ENCODE data around the gene CCDC175.

CCDC175 gene

GRCh38 chr14:59576332-59577294, at the start of gene CCDC175:
Gene CCDC175 (minus strand): TSS chr14:59576812. CDS start chr14:59576775, 37 bp downstream.
- Histone ChIP-seq H3K4me3 (no peak within 1 kb of the TSS), H3K36me3 (ENCODE audit: insufficient read depth, low read length) (no peaks in the 10 kb centered on the region), H3K27ac (no peak within 1 kb of the TSS), H3K9ac (ENCODE audit: insufficient read length) (no peak within 1 kb of the TSS), H3K9me3 (ENCODE audit: low read depth, low read length) (no peaks in the 10 kb centered on the region)
- no peak for TF ChIP-seq POLR2AphosphoS5 (IDR thresholded peaks at IDR 0.05; ENCODE audit: borderline replicate concordance, low read depth, low read length)
- no peak for TF ChIP-seq EZH2 (IDR thresholded peaks at IDR 0.05)
- TF ChIP-seq FOXP2 (optimal IDR thresholded peaks at IDR 0.05; ENCODE audit: control extremely low read depth, extremely low read length, insufficient read depth), result no peak
- DNase-seq (ENCODE audit: low read depth, low spot score), result no peak

GRCh38 chr14:59622631-59623030, 46.0 kb upstream of the CCDC175 start:
- no peak overlapping the region for H3K9ac ChIP-seq (ENCODE audit: insufficient read length)
- H3K36me3 ChIP-seq (ENCODE audit: insufficient read depth, low read length), result no peaks in the 10 kb centered on the region
- H3K9me3 ChIP-seq (ENCODE audit: low read depth, low read length), result no peaks in the 10 kb centered on the region
- no peak overlapping the region for H3K4me3 ChIP-seq
- no peak for DNase-seq (ENCODE audit: low read depth, low spot score)
- TF ChIP-seq EZH2 (IDR thresholded peaks at IDR 0.05) (no peak), POLR2AphosphoS5 (IDR thresholded peaks at IDR 0.05; ENCODE audit: borderline replicate concordance, low read depth, low read length) (no peak), FOXP2 (optimal IDR thresholded peaks at IDR 0.05; ENCODE audit: control extremely low read depth, extremely low read length, insufficient read depth) (no peak)
- H3K27ac ChIP-seq, result no peak overlapping the region

- H3K9ac ChIP-seq (ENCODE audit: insufficient read length), result no peak overlapping the region
- no peak overlapping the region for H3K27ac ChIP-seq
- TF ChIP-seq POLR2AphosphoS5 (IDR thresholded peaks at IDR 0.05; ENCODE audit: borderline replicate concordance, low read depth, low read length), result no peak
- no peak for TF ChIP-seq FOXP2 (optimal IDR thresholded peaks at IDR 0.05; ENCODE audit: control extremely low read depth, extremely low read length, insufficient read depth)
- TF ChIP-seq EZH2 (IDR thresholded peaks at IDR 0.05), result no peak
Observed at GRCh38 chr14:59619061-59619460, 42.4 kb upstream of the CCDC175 start.

GRCh38 chr14:59601056-59601455, 24.4 kb upstream of the CCDC175 start:
- no peak overlapping the region for H3K4me3 ChIP-seq
- TF ChIP-seq POLR2AphosphoS5 (IDR thresholded peaks at IDR 0.05; ENCODE audit: borderline replicate concordance, low read depth, low read length) (no peak), FOXP2 (optimal IDR thresholded peaks at IDR 0.05; ENCODE audit: control extremely low read depth, extremely low read length, insufficient read depth) (no peak)
- DNase-seq (ENCODE audit: low read depth, low spot score), result no peak
- H3K36me3 ChIP-seq (ENCODE audit: insufficient read depth, low read length), result no peaks in the 10 kb centered on the region
- H3K9me3 ChIP-seq (ENCODE audit: low read depth, low read length), result no peaks in the 10 kb centered on the region
- no peak overlapping the region for H3K27ac ChIP-seq
- H3K9ac ChIP-seq (ENCODE audit: insufficient read length), result no peak overlapping the region

More at GRCh38 chr14:59619061-59619460, 42.4 kb upstream of the CCDC175 start:
- Histone ChIP-seq H3K36me3 (ENCODE audit: insufficient read depth, low read length) (no peaks in the 10 kb centered on the region), H3K4me3 (no peak overlapping the region), H3K9me3 (ENCODE audit: low read depth, low read length) (no peaks in the 10 kb centered on the region; the same call in 1 of the 2 replicates)
- no peak for DNase-seq (ENCODE audit: low read depth, low spot score)

GRCh38 chr14:59600211-59600945, 23.8 kb upstream of the CCDC175 start:
- Histone ChIP-seq H3K4me3 (no peak overlapping the region), H3K27ac (no peak overlapping the region), H3K36me3 (ENCODE audit: insufficient read depth, low read length) (no peaks in the 10 kb centered on the region), H3K9ac (ENCODE audit: insufficient read length) (no peak overlapping the region), H3K9me3 (ENCODE audit: low read depth, low read length) (no peaks in the 10 kb centered on the region)
- TF ChIP-seq FOXP2 (optimal IDR thresholded peaks at IDR 0.05; ENCODE audit: control extremely low read depth, extremely low read length, insufficient read depth) (no peak), EZH2 (IDR thresholded peaks at IDR 0.05) (no peak), POLR2AphosphoS5 (IDR thresholded peaks at IDR 0.05; ENCODE audit: borderline replicate concordance, low read depth, low read length) (no peak)
- DNase-seq (ENCODE audit: low read depth, low spot score), result no peak

GRCh38 chr14:59595071-59595470, 18.5 kb upstream of the CCDC175 start:
- no peak overlapping the region for H3K27ac ChIP-seq
- H3K9me3 ChIP-seq (ENCODE audit: low read depth, low read length), result no peaks in the 10 kb centered on the region
- no peaks in the 10 kb centered on the region for H3K36me3 ChIP-seq (ENCODE audit: insufficient read depth, low read length)
- TF ChIP-seq EZH2 (IDR thresholded peaks at IDR 0.05) (no peak), POLR2AphosphoS5 (IDR thresholded peaks at IDR 0.05; ENCODE audit: borderline replicate concordance, low read depth, low read length) (no peak), FOXP2 (optimal IDR thresholded peaks at IDR 0.05; ENCODE audit: control extremely low read depth, extremely low read length, insufficient read depth) (no peak)
- no peak overlapping the region for H3K9ac ChIP-seq (ENCODE audit: insufficient read length)
- DNase-seq (ENCODE audit: low read depth, low spot score), result no peak
- H3K4me3 ChIP-seq, result no peak overlapping the region

- no peak overlapping the region for H3K9ac ChIP-seq (ENCODE audit: insufficient read length)
- no peak overlapping the region for H3K27ac ChIP-seq
- H3K4me3 ChIP-seq, result no peak overlapping the region
- TF ChIP-seq EZH2 (IDR thresholded peaks at IDR 0.05) (no peak), FOXP2 (optimal IDR thresholded peaks at IDR 0.05; ENCODE audit: control extremely low read depth, extremely low read length, insufficient read depth) (no peak), POLR2AphosphoS5 (IDR thresholded peaks at IDR 0.05; ENCODE audit: borderline replicate concordance, low read depth, low read length) (no peak)
- no peaks in the 10 kb centered on the region for H3K9me3 ChIP-seq (ENCODE audit: low read depth, low read length)
- H3K36me3 ChIP-seq (ENCODE audit: insufficient read depth, low read length), result no peaks in the 10 kb centered on the region
- DNase-seq (ENCODE audit: low read depth, low spot score), result no peak
Observed at GRCh38 chr14:59591641-59592370, 15.2 kb upstream of the CCDC175 start.
